ENCODE measurements around the gene PPP2R2C.

The PPP2R2C gene

GRCh38 chr4:6458528-6458927, 13.9 kb downstream of the PPP2R2C start:
- no peak for DNase-seq (ENCODE audit: low spot score)
- no peak for TF ChIP-seq CTCF (IDR thresholded peaks at IDR 0.05; ENCODE audit: extremely low read depth, missing control alignments)

GRCh38 chr4:6456450-6456849, 16.0 kb downstream of the PPP2R2C start:
- DNase-seq (ENCODE audit: low spot score), result no peak
- no peak for TF ChIP-seq CTCF (IDR thresholded peaks at IDR 0.05; ENCODE audit: extremely low read depth, missing control alignments)

- no peak for DNase-seq (ENCODE audit: low spot score)
Measured at GRCh38 chr4:6454112-6454910, 18.1 kb downstream of the PPP2R2C start.

GRCh38 chr4:6453688-6453990, 18.8 kb downstream of the PPP2R2C start:
- DNase-seq (ENCODE audit: low spot score), result no peak
- no peak for TF ChIP-seq CTCF (IDR thresholded peaks at IDR 0.05; ENCODE audit: extremely low read depth, missing control alignments)

More at GRCh38 chr4:6454112-6454910, 18.1 kb downstream of the PPP2R2C start:
- TF ChIP-seq CTCF (IDR thresholded peaks at IDR 0.05; ENCODE audit: extremely low read depth, missing control alignments), result no peak

- no peak for TF ChIP-seq CTCF (IDR thresholded peaks at IDR 0.05; ENCODE audit: extremely low read depth, missing control alignments)
- DNase-seq (ENCODE audit: low spot score), result no peak
Measured at GRCh38 chr4:6452897-6453687, 19.3 kb downstream of the PPP2R2C start.

GRCh38 chr4:6452116-6452896, 20.1 kb downstream of the PPP2R2C start:
- no peak for TF ChIP-seq CTCF (IDR thresholded peaks at IDR 0.05; ENCODE audit: extremely low read depth, missing control alignments)
- DNase-seq (ENCODE audit: low spot score), result no peak

GRCh38 chr4:6451309-6451708, 21.1 kb downstream of the PPP2R2C start:
- DNase-seq (ENCODE audit: low spot score), result no peak
- no peak for TF ChIP-seq CTCF (IDR thresholded peaks at IDR 0.05; ENCODE audit: extremely low read depth, missing control alignments)

All from GM20000 (cell line).